Glutamatergic neuron (in vitro differentiated cells): ENCODE measurements around the gene CTNNA2. TPM values are rescaled to one million over a fixed set of nuclear protein-coding genes. Genes with fewer than 3 reads are reported as not detected.
"Not testable (repeated sequence)": the region's sequence is repeated elsewhere in the genome, so short reads cannot be mapped to it uniquely, and the experiment has no call there.

Experiments
- DNase-seq: peaks from one replicate; pipeline ENCODE4 v3.0.0; 2022
- H3K27ac Mint-ChIP-seq: one replicate; pipeline ENCODE4 v1.8.0; 2020; ENCODE audit warnings: mild to moderate bottlenecking, mixed read lengths, inconsistent platforms; ENCODE audit not compliant: unreplicated experiment
- H3K27me3 Mint-ChIP-seq: one replicate; pipeline ENCODE4 v1.8.0; 2020; ENCODE audit warnings: mild to moderate bottlenecking, moderate library complexity, mixed read lengths, inconsistent platforms; ENCODE audit not compliant: unreplicated experiment
- H3K36me3 Mint-ChIP-seq: one replicate; pipeline ENCODE4 v1.8.0; 2020; ENCODE audit warnings: mild to moderate bottlenecking, mixed read lengths, inconsistent platforms; ENCODE audit not compliant: unreplicated experiment
- H3K4me1 Mint-ChIP-seq: one replicate; pipeline ENCODE4 v1.8.0; 2020; ENCODE audit warnings: mild to moderate bottlenecking, low read depth, mixed read lengths, inconsistent platforms; ENCODE audit not compliant: unreplicated experiment
- H3K4me3 Mint-ChIP-seq: one replicate; pipeline ENCODE4 v1.8.0; 2020; ENCODE audit warnings: mild to moderate bottlenecking, mixed read lengths, inconsistent platforms; ENCODE audit not compliant: unreplicated experiment
- H3K9me3 Mint-ChIP-seq: one replicate; pipeline ENCODE4 v1.8.0; 2020; ENCODE audit warnings: mild to moderate bottlenecking, moderate library complexity, mixed read lengths, inconsistent platforms; ENCODE audit not compliant: unreplicated experiment
- CTCF ChIP-seq: fragments of 200-600 bp; sonication (generic); IDR thresholded peaks from one replicate; pipeline ENCODE4 v1.5.0; 2021; ENCODE audit not compliant: partially characterized antibody, unreplicated experiment
- total RNA-seq: library from RNA; stranded (reverse); fragmentation: NEBNext Ultra II Directional; extraction: Animal tissue kit (Norgen Biotek cat#: 25700); gene quantifications from one replicate; pipeline ENCODE4 v1.2.1, GENCODE V29; 2021; ENCODE audit not compliant: unreplicated experiment

CTNNA2 gene
- total RNA-seq, 1 donor from 2014 or later = 76.2 TPM

DNA sequence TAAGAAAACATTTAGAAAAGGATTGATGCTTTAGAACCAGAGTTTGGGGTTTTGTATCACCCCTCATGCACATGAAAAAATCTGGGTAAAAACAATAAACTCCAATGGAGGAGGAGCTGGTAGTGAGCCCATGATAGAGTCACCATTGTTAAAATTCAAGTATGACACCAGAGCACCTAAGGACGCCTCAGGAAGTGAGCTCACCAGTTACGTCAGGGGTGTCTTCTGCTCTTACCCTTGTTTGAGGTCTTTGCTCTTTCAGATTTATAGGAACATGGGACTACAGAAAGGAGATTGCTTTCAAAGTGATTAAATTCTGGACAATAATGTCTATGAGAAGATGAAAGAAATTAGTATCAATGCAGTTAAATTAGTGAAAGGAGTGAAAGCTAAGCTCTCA, 685.2 kb downstream of the CTNNA2 start:
- TF ChIP-seq CTCF = no peak
- Mint-ChIP-seq H3K4me3 (no peak overlapping the region), H3K4me1 (no peaks in the 10 kb centered on the region), H3K27me3 (peaks cover 3% of the 10 kb centered on the region), H3K36me3 (peaks cover 5% of the 10 kb centered on the region), H3K27ac (no peak overlapping the region), H3K9me3 (peaks cover 1% of the 10 kb centered on the region)
- DNase-seq = no peak

DNA sequence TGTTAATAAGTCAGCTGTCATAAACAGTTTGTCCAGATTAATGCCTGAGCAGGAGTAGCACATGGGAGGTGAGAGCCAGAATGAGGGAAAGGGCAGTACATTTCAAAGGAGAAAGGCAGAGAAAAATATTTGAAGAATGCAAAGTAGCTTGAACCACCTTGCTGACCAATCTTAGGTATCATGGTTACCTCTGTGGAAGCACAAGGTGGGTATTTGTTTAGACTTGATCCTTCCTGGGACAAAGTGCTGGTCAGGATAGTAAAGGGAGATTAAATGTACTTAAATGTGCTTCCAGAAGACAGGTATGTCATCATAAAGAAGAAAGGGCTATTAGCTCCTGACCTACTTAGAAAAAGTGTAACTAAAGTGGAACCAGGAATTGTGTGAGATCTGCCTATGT, 686.7 kb downstream of the CTNNA2 start:
- H3K27me3 Mint-ChIP-seq = peaks cover 3% of the 10 kb centered on the region
- H3K9me3 Mint-ChIP-seq = peaks cover 9% of the 10 kb centered on the region
- H3K4me3 Mint-ChIP-seq = no peak overlapping the region
- H3K36me3 Mint-ChIP-seq = peaks cover 5% of the 10 kb centered on the region
- no peak for DNase-seq
- H3K27ac Mint-ChIP-seq = no peak overlapping the region
- H3K4me1 Mint-ChIP-seq = no peaks in the 10 kb centered on the region
- no peak for TF ChIP-seq CTCF

- not testable (repeated sequence) for H3K4me1 Mint-ChIP-seq, DNase-seq, H3K36me3 Mint-ChIP-seq, H3K27me3 Mint-ChIP-seq, H3K4me3 Mint-ChIP-seq, H3K27ac Mint-ChIP-seq
- H3K9me3 Mint-ChIP-seq = peaks cover 11% of the 10 kb centered on the region
Measured at GRCh38 chr2:80203929-80204328, 691.1 kb downstream of the CTNNA2 start.

DNA sequence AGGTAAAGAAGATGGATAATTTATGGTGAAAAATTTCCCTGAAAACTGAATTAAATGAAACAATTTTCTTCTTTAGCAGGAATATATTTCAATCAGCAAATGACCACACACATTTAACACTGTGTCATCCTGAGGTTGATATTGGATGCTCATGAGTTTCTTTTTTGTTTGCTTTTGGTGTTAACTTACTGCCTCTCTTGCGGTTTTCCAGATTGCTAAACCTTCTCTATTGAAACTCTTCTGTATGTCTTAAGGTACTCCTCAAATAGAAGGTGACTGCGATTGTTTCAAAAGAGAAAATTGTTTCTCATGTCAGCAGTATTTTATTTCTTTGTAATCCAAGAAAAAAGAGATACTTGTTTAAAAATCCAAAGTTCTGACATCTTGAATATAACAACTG, 692.6 kb downstream of the CTNNA2 start:
- Mint-ChIP-seq H3K9me3 (peaks cover 13% of the 10 kb centered on the region), H3K4me3 (no peak overlapping the region), H3K4me1 (no peaks in the 10 kb centered on the region), H3K27me3 (peaks cover 3% of the 10 kb centered on the region), H3K27ac (no peak overlapping the region), H3K36me3 (peaks cover 5% of the 10 kb centered on the region)
- TF ChIP-seq CTCF = no peak
- DNase-seq = no peak

GRCh38 chr2:80209458-80209857, 696.6 kb downstream of the CTNNA2 start:
- no peak overlapping the region for H3K4me3 Mint-ChIP-seq
- no peak for TF ChIP-seq CTCF
- H3K27me3 Mint-ChIP-seq = no peaks in the 10 kb centered on the region
- no peak for DNase-seq
- no peaks in the 10 kb centered on the region for H3K36me3 Mint-ChIP-seq
- peaks cover 8% of the 10 kb centered on the region for H3K9me3 Mint-ChIP-seq
- no peaks in the 10 kb centered on the region for H3K4me1 Mint-ChIP-seq
- no peak overlapping the region for H3K27ac Mint-ChIP-seq

DNA sequence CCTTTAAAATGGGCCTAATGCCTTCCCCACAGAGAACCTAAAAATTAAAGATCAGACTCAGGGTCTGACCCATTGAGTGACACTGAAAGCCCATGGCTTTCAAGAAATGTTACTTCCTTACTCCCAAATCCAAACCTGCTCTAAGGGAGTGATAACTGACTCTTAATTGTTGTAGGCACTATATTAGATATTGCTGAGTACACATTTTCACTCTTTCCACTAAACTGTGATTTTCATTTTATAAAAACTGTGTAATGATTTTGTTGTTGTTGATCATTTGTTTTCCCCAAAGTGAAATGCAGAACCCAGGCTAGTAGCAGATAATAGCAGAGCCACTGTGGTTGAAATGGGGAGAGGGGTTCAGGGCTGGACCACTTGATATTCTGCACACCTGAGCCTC, 704.6 kb downstream of the CTNNA2 start:
- H3K4me1 Mint-ChIP-seq = no peaks in the 10 kb centered on the region

More for the DNA sequence above, 704.6 kb downstream of the CTNNA2 start:
- no peak for TF ChIP-seq CTCF
- peaks cover 6% of the 10 kb centered on the region for H3K9me3 Mint-ChIP-seq
- no peak overlapping the region for H3K4me3 Mint-ChIP-seq
- no peak for DNase-seq
- H3K27me3 Mint-ChIP-seq = no peaks in the 10 kb centered on the region
- no peaks in the 10 kb centered on the region for H3K36me3 Mint-ChIP-seq
- H3K27ac Mint-ChIP-seq = no peak overlapping the region
